SU-DHL-6 (cell line): Measurements from ENCODE around the gene MOCS1.

Experiments
- CTCF ChIP-seq: fragments of 200-600 bp; sonication (generic); IDR thresholded peaks from one replicate; pipeline ENCODE4 v1.5.1; 2017; ENCODE audit warnings: antibody characterized with exemption, mild to moderate bottlenecking, low read length, moderate library complexity; ENCODE audit not compliant: insufficient read depth, poor library complexity, severe bottlenecking
- EZH2phosphoT487 ChIP-seq: fragments of 200-600 bp; sonication (generic), shearing (Covaris generic); conservative IDR thresholded peaks from 2 replicates; pipeline ENCODE4 v1.6.1; 2018; ENCODE audit warnings: mild to moderate bottlenecking, antibody characterized with exemption, low read length, moderate library complexity, mixed read lengths

GRCh38 chr6:39876111-39876510 lies 58.2 kb downstream of the MOCS1 start:
- TF ChIP-seq CTCF: no peak
- no peak for TF ChIP-seq EZH2phosphoT487
